Measurements from ENCODE around the gene THUMPD2. TPM values are rescaled to one million over a fixed set of nuclear protein-coding genes. Genes with fewer than 3 reads are reported as not detected.

THUMPD2 gene
- 10 to 100 TPM; 12.2 to 15.1 TPM for total RNA-seq
- 8.0 TPM for polyA plus RNA-seq

- POLR2A ChIA-PET: no interaction called here
- H3K4me3 Mint-ChIP-seq: peak within 1 kb of the TSS; percentile 85 to 97 (median 96)
- peak within 1 kb of the TSS; percentile 74 for H3K4me3 ChIP-seq (ENCODE audit: low read length)
These were observed at the start of gene THUMPD2 for GRCh38 chr2:39778775-39779340. Gene THUMPD2 (minus strand): TSS chr2:39779258. CDS start chr2:39779239, 19 bp downstream.

GRCh38 chr2:39821871-39822270 lies 42.8 kb upstream of the THUMPD2 start:
- no peak overlapping the region for H3K4me3 Mint-ChIP-seq

More at GRCh38 chr2:39778775-39779340, at the start of gene THUMPD2:
- Mint-ChIP-seq H3K9me3 (no peaks in the 10 kb centered on the region), H3K36me3 (peaks cover 0 to 9% (median 3%) of the 10 kb centered on the region in 3 donors), H3K27me3 (no peaks in the 10 kb centered on the region), H3K4me1 (peaks cover 53 to 66% (median 61%) of the 10 kb centered on the region in 3 donors), H3K27ac (peak within 1 kb of the TSS; percentile 57 to 96 (median 91))
- Histone ChIP-seq H3K9me3 (ENCODE audit: low read length) (no peaks in the 10 kb centered on the region), H3K27ac (ENCODE audit: low read depth, low read length) (peak within 1 kb of the TSS; percentile 72), H3K36me3 (ENCODE audit: insufficient read depth, low read length) (no peaks in the 10 kb centered on the region), H3K27me3 (ENCODE audit: insufficient read depth, low read length, poor library complexity, severe bottlenecking) (no peaks in the 10 kb centered on the region), H3K4me1 (ENCODE audit: insufficient read depth, low read length) (peaks cover 19% of the 10 kb centered on the region)
- CTCF ChIA-PET: no interaction called here
- DNase-seq: peak; percentile 16 to 71 (median 51)

GRCh38 chr2:39816845-39817244 lies 37.8 kb upstream of the THUMPD2 start:
- H3K27ac ChIP-seq (ENCODE audit: low read depth, low read length): no peak overlapping the region
- DNase-seq: no peak
- Mint-ChIP-seq H3K27ac (no peak overlapping the region), H3K27me3 (peaks cover 7 to 32% of the 10 kb centered on the region in 2 donors), H3K4me3 (no peak overlapping the region), H3K9me3 (peaks cover 0 to 7% (median 4%) of the 10 kb centered on the region in 5 donors), H3K4me1 (no peaks in the 10 kb centered on the region), H3K36me3 (peaks cover 0 to 3% (median 0%) of the 10 kb centered on the region in 3 donors)
- H3K4me3 ChIP-seq (ENCODE audit: low read length): no peak overlapping the region
- H3K4me1 ChIP-seq (ENCODE audit: insufficient read depth, low read length): no peaks in the 10 kb centered on the region
- H3K36me3 ChIP-seq (ENCODE audit: insufficient read depth, low read length): no peaks in the 10 kb centered on the region
- CTCF ChIA-PET: no interaction called here
- no peaks in the 10 kb centered on the region for H3K9me3 ChIP-seq (ENCODE audit: low read length)
- no peaks in the 10 kb centered on the region for H3K27me3 ChIP-seq (ENCODE audit: insufficient read depth, low read length, poor library complexity, severe bottlenecking)
- POLR2A ChIA-PET: no interaction called here

More at GRCh38 chr2:39821871-39822270, 42.8 kb upstream of the THUMPD2 start:
- DNase-seq: no peak
- H3K9me3 Mint-ChIP-seq: peaks cover 0 to 3% (median 0%) of the 10 kb centered on the region in 5 donors
- Histone ChIP-seq H3K27ac (ENCODE audit: low read depth, low read length) (no peak overlapping the region), H3K27me3 (ENCODE audit: insufficient read depth, low read length, poor library complexity, severe bottlenecking) (no peaks in the 10 kb centered on the region), H3K36me3 (ENCODE audit: insufficient read depth, low read length) (no peaks in the 10 kb centered on the region), H3K4me3 (ENCODE audit: low read length) (no peak overlapping the region), H3K4me1 (ENCODE audit: insufficient read depth, low read length) (no peaks in the 10 kb centered on the region), H3K9me3 (ENCODE audit: low read length) (no peaks in the 10 kb centered on the region)
- H3K4me1 Mint-ChIP-seq: no peaks in the 10 kb centered on the region
- CTCF ChIA-PET: no interaction called here
- H3K27ac Mint-ChIP-seq: no peak overlapping the region
- no peaks in the 10 kb centered on the region for H3K27me3 Mint-ChIP-seq
- POLR2A ChIA-PET: no interaction called here
- no peaks in the 10 kb centered on the region for H3K36me3 Mint-ChIP-seq

GRCh38 chr2:39816428-39816827 lies 37.4 kb upstream of the THUMPD2 start:
- no peaks in the 10 kb centered on the region for H3K9me3 ChIP-seq (ENCODE audit: low read length)
- H3K27ac Mint-ChIP-seq: no peak overlapping the region
- no peak overlapping the region for H3K4me3 ChIP-seq (ENCODE audit: low read length)
- no peak for DNase-seq
- ChIA-PET CTCF (no interaction called here), POLR2A (no interaction called here)
- H3K4me3 Mint-ChIP-seq: no peak overlapping the region
- H3K27me3 ChIP-seq (ENCODE audit: insufficient read depth, low read length, poor library complexity, severe bottlenecking): no peaks in the 10 kb centered on the region
- H3K36me3 ChIP-seq (ENCODE audit: insufficient read depth, low read length): no peaks in the 10 kb centered on the region
- H3K9me3 Mint-ChIP-seq: peaks cover 0 to 7% (median 6%) of the 10 kb centered on the region in 5 donors
- peaks cover 7 to 33% of the 10 kb centered on the region in 2 donors for H3K27me3 Mint-ChIP-seq
- H3K4me1 Mint-ChIP-seq: no peaks in the 10 kb centered on the region
- no peak overlapping the region for H3K27ac ChIP-seq (ENCODE audit: low read depth, low read length)
- no peaks in the 10 kb centered on the region for H3K4me1 ChIP-seq (ENCODE audit: insufficient read depth, low read length)
- H3K36me3 Mint-ChIP-seq: peaks cover 0 to 3% (median 0%) of the 10 kb centered on the region in 3 donors

GRCh38 chr2:39805936-39806608 lies 27.0 kb upstream of the THUMPD2 start:
- no peak for DNase-seq
- no peak overlapping the region for H3K27ac Mint-ChIP-seq
- no peaks in the 10 kb centered on the region for H3K4me1 ChIP-seq (ENCODE audit: insufficient read depth, low read length)
- H3K36me3 ChIP-seq (ENCODE audit: insufficient read depth, low read length): no peaks in the 10 kb centered on the region
- ChIA-PET POLR2A (no interaction called here), CTCF (no interaction called here)
- H3K4me1 Mint-ChIP-seq: no peaks in the 10 kb centered on the region
- H3K4me3 Mint-ChIP-seq: no peak overlapping the region
- H3K9me3 Mint-ChIP-seq: peaks cover 8 to 24% (median 10%) of the 10 kb centered on the region in 5 donors
- H3K9me3 ChIP-seq (ENCODE audit: low read length): no peaks in the 10 kb centered on the region
- H3K27ac ChIP-seq (ENCODE audit: low read depth, low read length): no peak overlapping the region
- peaks cover 0 to 7% (median 0%) of the 10 kb centered on the region in 3 donors for H3K36me3 Mint-ChIP-seq
- no peak overlapping the region for H3K4me3 ChIP-seq (ENCODE audit: low read length)
- no peaks in the 10 kb centered on the region for H3K27me3 ChIP-seq (ENCODE audit: insufficient read depth, low read length, poor library complexity, severe bottlenecking)
- H3K27me3 Mint-ChIP-seq: peaks cover 9 to 24% of the 10 kb centered on the region in 2 donors

GRCh38 chr2:39803839-39804238 lies 24.8 kb upstream of the THUMPD2 start:
- no peak overlapping the region for H3K27ac ChIP-seq (ENCODE audit: low read depth, low read length)
- POLR2A ChIA-PET: no interaction called here
- H3K27me3 ChIP-seq (ENCODE audit: insufficient read depth, low read length, poor library complexity, severe bottlenecking): no peaks in the 10 kb centered on the region
- Mint-ChIP-seq H3K9me3 (peaks cover 6 to 20% (median 10%) of the 10 kb centered on the region in 5 donors), H3K4me1 (no peaks in the 10 kb centered on the region), H3K27me3 (peaks cover 10 to 15% of the 10 kb centered on the region in 2 donors), H3K27ac (no peak overlapping the region), H3K4me3 (no peak overlapping the region), H3K36me3 (peaks cover 0 to 7% (median 0%) of the 10 kb centered on the region in 3 donors)
- no peaks in the 10 kb centered on the region for H3K9me3 ChIP-seq (ENCODE audit: low read length)
- no peak overlapping the region for H3K4me3 ChIP-seq (ENCODE audit: low read length)
- no peaks in the 10 kb centered on the region for H3K36me3 ChIP-seq (ENCODE audit: insufficient read depth, low read length)
- CTCF ChIA-PET: no interaction called here
- DNase-seq: no peak
- H3K4me1 ChIP-seq (ENCODE audit: insufficient read depth, low read length): no peaks in the 10 kb centered on the region

GRCh38 chr2:39800752-39801151 lies 21.7 kb upstream of the THUMPD2 start:
- Mint-ChIP-seq H3K9me3 (peaks cover 3 to 15% (median 5%) of the 10 kb centered on the region in 5 donors), H3K36me3 (peaks cover 0 to 1% (median 0%) of the 10 kb centered on the region in 3 donors), H3K27me3 (peaks cover 8 to 12% of the 10 kb centered on the region in 2 donors), H3K27ac (no peak overlapping the region), H3K4me3 (no peak overlapping the region), H3K4me1 (no peaks in the 10 kb centered on the region)
- Histone ChIP-seq H3K27me3 (ENCODE audit: insufficient read depth, low read length, poor library complexity, severe bottlenecking) (no peaks in the 10 kb centered on the region), H3K36me3 (ENCODE audit: insufficient read depth, low read length) (no peaks in the 10 kb centered on the region), H3K27ac (ENCODE audit: low read depth, low read length) (no peak overlapping the region), H3K9me3 (ENCODE audit: low read length) (no peaks in the 10 kb centered on the region), H3K4me1 (ENCODE audit: insufficient read depth, low read length) (no peaks in the 10 kb centered on the region), H3K4me3 (ENCODE audit: low read length) (no peak overlapping the region)
- no peak for DNase-seq
- POLR2A ChIA-PET: no interaction called here
- CTCF ChIA-PET: no interaction called here

- no peak overlapping the region for H3K4me3 Mint-ChIP-seq
These were observed 17.1 kb upstream of the THUMPD2 start for GRCh38 chr2:39796134-39796533.

More at GRCh38 chr2:39796134-39796533, 17.1 kb upstream of the THUMPD2 start:
- POLR2A ChIA-PET: no interaction called here
- Mint-ChIP-seq H3K36me3 (peaks cover 0 to 3% (median 0%) of the 10 kb centered on the region in 3 donors), H3K27me3 (peaks cover 3 to 4% of the 10 kb centered on the region in 2 donors), H3K4me1 (no peaks in the 10 kb centered on the region), H3K9me3 (peaks cover 0 to 8% (median 4%) of the 10 kb centered on the region in 5 donors), H3K27ac (no peak overlapping the region)
- DNase-seq: no peak
- H3K9me3 ChIP-seq (ENCODE audit: low read length): no peaks in the 10 kb centered on the region
- no peaks in the 10 kb centered on the region for H3K27me3 ChIP-seq (ENCODE audit: insufficient read depth, low read length, poor library complexity, severe bottlenecking)
- H3K27ac ChIP-seq (ENCODE audit: low read depth, low read length): no peak overlapping the region
- H3K4me1 ChIP-seq (ENCODE audit: insufficient read depth, low read length): no peaks in the 10 kb centered on the region
- CTCF ChIA-PET: no interaction called here
- H3K36me3 ChIP-seq (ENCODE audit: insufficient read depth, low read length): no peaks in the 10 kb centered on the region
- H3K4me3 ChIP-seq (ENCODE audit: low read length): no peak overlapping the region
